ENCODE results near the gene CASKIN1.

DNA sequence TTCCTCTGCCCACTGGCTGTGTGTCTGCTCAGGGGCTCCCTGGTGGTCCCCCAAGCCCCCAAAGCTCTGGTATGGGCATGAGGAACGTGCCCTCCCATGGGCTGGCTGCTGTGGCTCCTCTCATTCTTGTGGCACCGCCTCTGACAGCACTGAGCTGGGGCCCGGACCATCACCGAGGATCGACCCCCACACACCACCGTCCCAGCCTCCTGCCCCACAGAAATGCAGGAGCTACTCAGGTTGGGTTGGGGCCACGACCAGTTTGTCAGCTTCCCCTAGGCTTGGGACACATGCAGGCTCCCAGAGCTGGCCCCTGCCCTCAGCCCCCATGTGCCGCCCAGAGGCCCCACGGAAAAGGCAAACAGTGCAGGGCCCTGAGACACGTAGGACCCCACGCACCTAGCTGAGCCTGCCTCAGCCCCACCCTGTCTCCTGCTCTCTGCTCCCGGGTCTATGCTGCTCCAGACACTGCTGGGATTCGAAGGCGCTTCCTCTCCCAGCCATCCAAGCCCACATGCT lies 3.3 kb upstream of the CASKIN1 start:
- TF ChIP-seq, protein P1, sequence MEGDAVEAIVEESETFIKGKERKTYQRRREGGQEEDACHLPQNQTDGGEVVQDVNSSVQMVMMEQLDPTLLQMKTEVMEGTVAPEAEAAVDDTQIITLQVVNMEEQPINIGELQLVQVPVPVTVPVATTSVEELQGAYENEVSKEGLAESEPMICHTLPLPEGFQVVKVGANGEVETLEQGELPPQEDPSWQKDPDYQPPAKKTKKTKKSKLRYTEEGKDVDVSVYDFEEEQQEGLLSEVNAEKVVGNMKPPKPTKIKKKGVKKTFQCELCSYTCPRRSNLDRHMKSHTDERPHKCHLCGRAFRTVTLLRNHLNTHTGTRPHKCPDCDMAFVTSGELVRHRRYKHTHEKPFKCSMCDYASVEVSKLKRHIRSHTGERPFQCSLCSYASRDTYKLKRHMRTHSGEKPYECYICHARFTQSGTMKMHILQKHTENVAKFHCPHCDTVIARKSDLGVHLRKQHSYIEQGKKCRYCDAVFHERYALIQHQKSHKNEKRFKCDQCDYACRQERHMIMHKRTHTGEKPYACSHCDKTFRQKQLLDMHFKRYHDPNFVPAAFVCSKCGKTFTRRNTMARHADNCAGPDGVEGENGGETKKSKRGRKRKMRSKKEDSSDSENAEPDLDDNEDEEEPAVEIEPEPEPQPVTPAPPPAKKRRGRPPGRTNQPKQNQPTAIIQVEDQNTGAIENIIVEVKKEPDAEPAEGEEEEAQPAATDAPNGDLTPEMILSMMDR (conservative IDR thresholded peaks at IDR 0.05; ENCODE audit: low read depth in 2 of 2): no peak
- no peak for TF ChIP-seq EZH2 (IDR thresholded peaks at IDR 0.05; ENCODE audit: low read depth, unreplicated experiment)
- TF ChIP-seq, protein P2, sequence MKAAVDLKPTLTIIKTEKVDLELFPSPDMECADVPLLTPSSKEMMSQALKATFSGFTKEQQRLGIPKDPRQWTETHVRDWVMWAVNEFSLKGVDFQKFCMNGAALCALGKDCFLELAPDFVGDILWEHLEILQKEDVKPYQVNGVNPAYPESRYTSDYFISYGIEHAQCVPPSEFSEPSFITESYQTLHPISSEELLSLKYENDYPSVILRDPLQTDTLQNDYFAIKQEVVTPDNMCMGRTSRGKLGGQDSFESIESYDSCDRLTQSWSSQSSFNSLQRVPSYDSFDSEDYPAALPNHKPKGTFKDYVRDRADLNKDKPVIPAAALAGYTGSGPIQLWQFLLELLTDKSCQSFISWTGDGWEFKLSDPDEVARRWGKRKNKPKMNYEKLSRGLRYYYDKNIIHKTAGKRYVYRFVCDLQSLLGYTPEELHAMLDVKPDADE (IDR thresholded peaks at IDR 0.05): no peak
- no peak for TF ChIP-seq ZNF331 (CRISPR knock-in tag; IDR thresholded peaks at IDR 0.05; ENCODE audit: low read depth)
- no peak for TF ChIP-seq POLR2AphosphoS5 (IDR thresholded peaks at IDR 0.05; ENCODE audit: low read depth)
- TF ChIP-seq CREB1 (CRISPR knock-in tag; IDR thresholded peaks at IDR 0.05; ENCODE audit: low read depth): no peak
- TF ChIP-seq, protein P3, sequence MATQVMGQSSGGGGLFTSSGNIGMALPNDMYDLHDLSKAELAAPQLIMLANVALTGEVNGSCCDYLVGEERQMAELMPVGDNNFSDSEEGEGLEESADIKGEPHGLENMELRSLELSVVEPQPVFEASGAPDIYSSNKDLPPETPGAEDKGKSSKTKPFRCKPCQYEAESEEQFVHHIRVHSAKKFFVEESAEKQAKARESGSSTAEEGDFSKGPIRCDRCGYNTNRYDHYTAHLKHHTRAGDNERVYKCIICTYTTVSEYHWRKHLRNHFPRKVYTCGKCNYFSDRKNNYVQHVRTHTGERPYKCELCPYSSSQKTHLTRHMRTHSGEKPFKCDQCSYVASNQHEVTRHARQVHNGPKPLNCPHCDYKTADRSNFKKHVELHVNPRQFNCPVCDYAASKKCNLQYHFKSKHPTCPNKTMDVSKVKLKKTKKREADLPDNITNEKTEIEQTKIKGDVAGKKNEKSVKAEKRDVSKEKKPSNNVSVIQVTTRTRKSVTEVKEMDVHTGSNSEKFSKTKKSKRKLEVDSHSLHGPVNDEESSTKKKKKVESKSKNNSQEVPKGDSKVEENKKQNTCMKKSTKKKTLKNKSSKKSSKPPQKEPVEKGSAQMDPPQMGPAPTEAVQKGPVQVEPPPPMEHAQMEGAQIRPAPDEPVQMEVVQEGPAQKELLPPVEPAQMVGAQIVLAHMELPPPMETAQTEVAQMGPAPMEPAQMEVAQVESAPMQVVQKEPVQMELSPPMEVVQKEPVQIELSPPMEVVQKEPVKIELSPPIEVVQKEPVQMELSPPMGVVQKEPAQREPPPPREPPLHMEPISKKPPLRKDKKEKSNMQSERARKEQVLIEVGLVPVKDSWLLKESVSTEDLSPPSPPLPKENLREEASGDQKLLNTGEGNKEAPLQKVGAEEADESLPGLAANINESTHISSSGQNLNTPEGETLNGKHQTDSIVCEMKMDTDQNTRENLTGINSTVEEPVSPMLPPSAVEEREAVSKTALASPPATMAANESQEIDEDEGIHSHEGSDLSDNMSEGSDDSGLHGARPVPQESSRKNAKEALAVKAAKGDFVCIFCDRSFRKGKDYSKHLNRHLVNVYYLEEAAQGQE (IDR thresholded peaks at IDR 0.05; ENCODE audit: unreplicated experiment): no peak
- TF ChIP-seq EZH2phosphoT487 (IDR thresholded peaks at IDR 0.05; ENCODE audit: unreplicated experiment): no peak
- TF ChIP-seq, protein P4, sequence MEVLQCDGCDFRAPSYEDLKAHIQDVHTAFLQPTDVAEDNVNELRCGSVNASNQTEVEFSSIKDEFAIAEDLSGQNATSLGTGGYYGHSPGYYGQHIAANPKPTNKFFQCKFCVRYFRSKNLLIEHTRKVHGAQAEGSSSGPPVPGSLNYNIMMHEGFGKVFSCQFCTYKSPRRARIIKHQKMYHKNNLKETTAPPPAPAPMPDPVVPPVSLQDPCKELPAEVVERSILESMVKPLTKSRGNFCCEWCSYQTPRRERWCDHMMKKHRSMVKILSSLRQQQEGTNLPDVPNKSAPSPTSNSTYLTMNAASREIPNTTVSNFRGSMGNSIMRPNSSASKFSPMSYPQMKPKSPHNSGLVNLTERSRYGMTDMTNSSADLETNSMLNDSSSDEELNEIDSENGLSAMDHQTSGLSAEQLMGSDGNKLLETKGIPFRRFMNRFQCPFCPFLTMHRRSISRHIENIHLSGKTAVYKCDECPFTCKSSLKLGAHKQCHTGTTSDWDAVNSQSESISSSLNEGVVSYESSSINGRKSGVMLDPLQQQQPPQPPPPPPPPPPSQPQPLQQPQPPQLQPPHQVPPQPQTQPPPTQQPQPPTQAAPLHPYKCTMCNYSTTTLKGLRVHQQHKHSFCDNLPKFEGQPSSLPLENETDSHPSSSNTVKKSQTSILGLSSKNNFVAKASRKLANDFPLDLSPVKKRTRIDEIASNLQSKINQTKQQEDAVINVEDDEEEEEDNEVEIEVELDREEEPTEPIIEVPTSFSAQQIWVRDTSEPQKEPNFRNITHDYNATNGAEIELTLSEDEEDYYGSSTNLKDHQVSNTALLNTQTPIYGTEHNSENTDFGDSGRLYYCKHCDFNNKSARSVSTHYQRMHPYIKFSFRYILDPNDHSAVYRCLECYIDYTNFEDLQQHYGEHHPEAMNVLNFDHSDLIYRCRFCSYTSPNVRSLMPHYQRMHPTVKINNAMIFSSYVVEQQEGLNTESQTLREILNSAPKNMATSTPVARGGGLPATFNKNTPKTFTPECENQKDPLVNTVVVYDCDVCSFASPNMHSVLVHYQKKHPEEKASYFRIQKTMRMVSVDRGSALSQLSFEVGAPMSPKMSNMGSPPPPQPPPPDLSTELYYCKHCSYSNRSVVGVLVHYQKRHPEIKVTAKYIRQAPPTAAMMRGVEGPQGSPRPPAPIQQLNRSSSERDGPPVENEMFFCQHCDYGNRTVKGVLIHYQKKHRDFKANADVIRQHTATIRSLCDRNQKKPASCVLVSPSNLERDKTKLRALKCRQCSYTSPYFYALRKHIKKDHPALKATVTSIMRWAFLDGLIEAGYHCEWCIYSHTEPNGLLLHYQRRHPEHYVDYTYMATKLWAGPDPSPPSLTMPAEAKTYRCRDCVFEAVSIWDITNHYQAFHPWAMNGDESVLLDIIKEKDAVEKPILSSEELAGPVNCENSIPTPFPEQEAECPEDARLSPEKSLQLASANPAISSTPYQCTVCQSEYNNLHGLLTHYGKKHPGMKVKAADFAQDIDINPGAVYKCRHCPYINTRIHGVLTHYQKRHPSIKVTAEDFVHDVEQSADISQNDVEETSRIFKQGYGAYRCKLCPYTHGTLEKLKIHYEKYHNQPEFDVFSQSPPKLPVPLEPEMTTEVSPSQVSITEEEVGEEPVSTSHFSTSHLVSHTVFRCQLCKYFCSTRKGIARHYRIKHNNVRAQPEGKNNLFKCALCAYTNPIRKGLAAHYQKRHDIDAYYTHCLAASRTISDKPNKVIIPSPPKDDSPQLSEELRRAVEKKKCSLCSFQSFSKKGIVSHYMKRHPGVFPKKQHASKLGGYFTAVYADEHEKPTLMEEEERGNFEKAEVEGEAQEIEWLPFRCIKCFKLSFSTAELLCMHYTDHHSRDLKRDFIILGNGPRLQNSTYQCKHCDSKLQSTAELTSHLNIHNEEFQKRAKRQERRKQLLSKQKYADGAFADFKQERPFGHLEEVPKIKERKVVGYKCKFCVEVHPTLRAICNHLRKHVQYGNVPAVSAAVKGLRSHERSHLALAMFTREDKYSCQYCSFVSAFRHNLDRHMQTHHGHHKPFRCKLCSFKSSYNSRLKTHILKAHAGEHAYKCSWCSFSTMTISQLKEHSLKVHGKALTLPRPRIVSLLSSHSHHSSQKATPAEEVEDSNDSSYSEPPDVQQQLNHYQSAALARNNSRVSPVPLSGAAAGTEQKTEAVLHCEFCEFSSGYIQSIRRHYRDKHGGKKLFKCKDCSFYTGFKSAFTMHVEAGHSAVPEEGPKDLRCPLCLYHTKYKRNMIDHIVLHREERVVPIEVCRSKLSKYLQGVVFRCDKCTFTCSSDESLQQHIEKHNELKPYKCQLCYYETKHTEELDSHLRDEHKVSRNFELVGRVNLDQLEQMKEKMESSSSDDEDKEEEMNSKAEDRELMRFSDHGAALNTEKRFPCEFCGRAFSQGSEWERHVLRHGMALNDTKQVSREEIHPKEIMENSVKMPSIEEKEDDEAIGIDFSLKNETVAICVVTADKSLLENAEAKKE (CRISPR knock-in tag; IDR thresholded peaks at IDR 0.05): no peak

All from GM23338 (cell line).